Caco-2 (cell line): ENCODE results near the gene GSDME. TPM values are rescaled to one million over a fixed set of nuclear protein-coding genes. Genes with fewer than 3 reads are reported as not detected.

ENCODE experiments used
- BruUV-seq: library from RNA; stranded (reverse); fragments of 400-500 nt; replicated peaks from 2 replicates; lab custom pipeline; 2021; lab: Mats Ljungman, UMichigan
- CTCF ChIA-PET: fragments of 300-600 bp; sonication (Branson Sonifier 250); formaldehyde crosslinking; loops from one replicate; lab custom pipeline; 2022; ENCODE audit warnings: antibody characterized with exemption; lab: Charles Lee
- POLR2A ChIA-PET: fragments of 300-600 bp; sonication (Branson Sonifier 250); formaldehyde crosslinking; loops from one replicate; lab custom pipeline; 2022; ENCODE audit warnings: antibody characterized with exemption; lab: Charles Lee
- DNase-seq, 2 experiments: peaks; one replicate each; pipeline versions ENCODE4 v3.0.0 to v3.0.0-alpha.2; 2020 to 2022
- H3K27me3 ChIP-seq: replicated peaks from 2 replicates; pipeline ENCODE4 v1.6.0; 2011; ENCODE audit warnings: low read length; ENCODE audit not compliant: control insufficient read depth, insufficient read depth
- H3K36me3 ChIP-seq: 2 replicates; pipeline ENCODE4 v1.5.1; 2011; ENCODE audit warnings: low read length; ENCODE audit not compliant: control insufficient read depth, insufficient read depth
- H3K4me1 ChIP-seq: fragments of 250-450 bp; sonication (Bioruptor Pico); 2 replicates; pipeline ENCODE4 v1.5.1; 2020; ENCODE audit warnings: mild to moderate bottlenecking
- H3K4me3 ChIP-seq: 2 replicates; pipeline ENCODE4 v1.5.1; 2011; ENCODE audit warnings: low read depth, mild to moderate bottlenecking, control low read depth, low read length
- H3K9me3 ChIP-seq: fragments of 250-450 bp; sonication (Bioruptor Pico); 2 replicates; pipeline ENCODE4 v1.5.1; 2020; ENCODE audit warnings: mild to moderate bottlenecking, moderate library complexity
- H3K27ac Mint-ChIP-seq: one replicate; pipeline ENCODE4 v1.8.0; 2022; ENCODE audit warnings: mixed read lengths; ENCODE audit not compliant: unreplicated experiment
- H3K27me3 Mint-ChIP-seq: one replicate; pipeline ENCODE4 v1.8.0; 2022; ENCODE audit warnings: mixed read lengths; ENCODE audit not compliant: insufficient read depth, unreplicated experiment
- H3K36me3 Mint-ChIP-seq: one replicate; pipeline ENCODE4 v1.8.0; 2022; ENCODE audit warnings: mild to moderate bottlenecking, mixed read lengths; ENCODE audit not compliant: insufficient read depth, unreplicated experiment
- H3K4me1 Mint-ChIP-seq: one replicate; pipeline ENCODE4 v1.8.0; 2022; ENCODE audit warnings: low read depth, mixed read lengths; ENCODE audit not compliant: unreplicated experiment
- H3K4me3 Mint-ChIP-seq: one replicate; pipeline ENCODE4 v1.8.0; 2022; ENCODE audit warnings: mild to moderate bottlenecking, moderate library complexity, mixed read lengths; ENCODE audit not compliant: unreplicated experiment
- H3K9me3 Mint-ChIP-seq: one replicate; pipeline ENCODE4 v1.8.0; 2022; ENCODE audit warnings: mixed read lengths; ENCODE audit not compliant: unreplicated experiment
- intact Hi-C: fragments of 100-400 bp; cut with micrococcal nuclease; formaldehyde crosslinking; loops from one replicate; pipeline ENCODE4 v1.10.0; 2022; ENCODE audit not compliant: unreplicated experiment
- total RNA-seq: library from RNA; stranded (reverse); gene quantifications from 2 replicates; pipeline ENCODE4 v1.2.3, GENCODE V29; 2022
- TF ChIP-seq, protein P1 (sequence below), 2 experiments: fragments of 200-600 bp in 1 of 2; IDR thresholded peaks; 1 replicate in 1 of 2; 2 replicates in 1 of 2; pipeline versions ENCODE4 v1.5.1 to v1.8.0; 2011 to 2022; ENCODE audit warnings: antibody characterized with exemption in 1 of 2, control low read depth in 1 of 2, inconsistent platforms in 1 of 2, low read depth in 1 of 2, low read length in 1 of 2, mild to moderate bottlenecking in 1 of 2, moderate library complexity in 1 of 2; ENCODE audit not compliant: insufficient read depth in 1 of 2, severe bottlenecking in 1 of 2, unreplicated experiment in 1 of 2

Gene GSDME
- total RNA-seq, 1 experiment from 2014 or later: 35.2 TPM

- Histone ChIP-seq H3K27me3 (no peaks in the 10 kb centered on the region), H3K4me1 (peaks cover 10% of the 10 kb centered on the region), H3K9me3 (no peaks in the 10 kb centered on the region), H3K36me3 (no peaks in the 10 kb centered on the region), H3K4me3 (no peak overlapping the region)
- DNase-seq: peak in 1 of 2 experiments; percentile 65
- ChIA-PET POLR2A (no interaction called here), CTCF (no interaction called here)
- Mint-ChIP-seq H3K27ac (no peak overlapping the region), H3K9me3 (no peaks in the 10 kb centered on the region), H3K36me3 (peaks cover 6% of the 10 kb centered on the region), H3K4me1 (peaks cover 5% of the 10 kb centered on the region), H3K4me3 (no peak overlapping the region), H3K27me3 (no peaks in the 10 kb centered on the region)
- intact Hi-C loops: loop anchor here (1.0 to 10.0 kb wide), 7 partner anchors 73 to 803 kb away; no protein-coding TSS in a partner anchor
- TF ChIP-seq, protein P1, sequence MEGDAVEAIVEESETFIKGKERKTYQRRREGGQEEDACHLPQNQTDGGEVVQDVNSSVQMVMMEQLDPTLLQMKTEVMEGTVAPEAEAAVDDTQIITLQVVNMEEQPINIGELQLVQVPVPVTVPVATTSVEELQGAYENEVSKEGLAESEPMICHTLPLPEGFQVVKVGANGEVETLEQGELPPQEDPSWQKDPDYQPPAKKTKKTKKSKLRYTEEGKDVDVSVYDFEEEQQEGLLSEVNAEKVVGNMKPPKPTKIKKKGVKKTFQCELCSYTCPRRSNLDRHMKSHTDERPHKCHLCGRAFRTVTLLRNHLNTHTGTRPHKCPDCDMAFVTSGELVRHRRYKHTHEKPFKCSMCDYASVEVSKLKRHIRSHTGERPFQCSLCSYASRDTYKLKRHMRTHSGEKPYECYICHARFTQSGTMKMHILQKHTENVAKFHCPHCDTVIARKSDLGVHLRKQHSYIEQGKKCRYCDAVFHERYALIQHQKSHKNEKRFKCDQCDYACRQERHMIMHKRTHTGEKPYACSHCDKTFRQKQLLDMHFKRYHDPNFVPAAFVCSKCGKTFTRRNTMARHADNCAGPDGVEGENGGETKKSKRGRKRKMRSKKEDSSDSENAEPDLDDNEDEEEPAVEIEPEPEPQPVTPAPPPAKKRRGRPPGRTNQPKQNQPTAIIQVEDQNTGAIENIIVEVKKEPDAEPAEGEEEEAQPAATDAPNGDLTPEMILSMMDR (IDR thresholded peaks at IDR 0.05; ENCODE audit: insufficient read depth in 1 of 2, low read depth in 1 of 2, low read length in 1 of 2, severe bottlenecking in 1 of 2, unreplicated experiment in 1 of 2): peak; percentile 67 to 88
- BruUV-seq: no TSS peak
These were observed 91.5 kb downstream of the GSDME start for GRCh38 chr7:24665564-24666294.

DNA sequence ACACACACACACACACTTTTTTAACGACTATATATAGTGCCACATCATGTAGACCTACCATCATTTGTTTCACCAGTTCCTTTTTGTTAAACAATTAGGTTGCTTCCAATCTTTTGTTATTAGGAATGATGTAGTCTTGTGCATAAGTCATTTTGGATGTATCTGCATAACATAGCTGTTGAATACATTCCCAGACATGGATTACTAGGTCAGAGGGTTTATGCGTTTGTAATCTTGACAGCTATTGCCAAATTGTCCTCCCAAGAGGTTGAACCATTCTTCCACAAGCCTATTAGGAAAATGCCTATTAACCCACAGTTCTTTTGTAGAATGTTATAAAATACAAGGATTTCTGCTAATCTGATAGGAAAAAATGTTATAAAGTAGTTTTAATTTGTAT is 96.7 kb downstream of the GSDME start:
- Histone ChIP-seq H3K4me3 (no peak overlapping the region), H3K27me3 (no peaks in the 10 kb centered on the region), H3K9me3 (no peaks in the 10 kb centered on the region), H3K4me1 (no peaks in the 10 kb centered on the region), H3K36me3 (no peaks in the 10 kb centered on the region)
- H3K4me1 Mint-ChIP-seq: no peaks in the 10 kb centered on the region
- POLR2A ChIA-PET: no interaction called here
- CTCF ChIA-PET: no interaction called here
- H3K9me3 Mint-ChIP-seq: no peaks in the 10 kb centered on the region
- H3K36me3 Mint-ChIP-seq: peaks cover 11% of the 10 kb centered on the region
- DNase-seq: no peak
- H3K4me3 Mint-ChIP-seq: no peak overlapping the region
- no TSS peak for BruUV-seq
- TF ChIP-seq, protein P1 (IDR thresholded peaks at IDR 0.05; ENCODE audit: insufficient read depth in 1 of 2, low read depth in 1 of 2, low read length in 1 of 2, severe bottlenecking in 1 of 2, unreplicated experiment in 1 of 2): no peak
- no peak overlapping the region for H3K27ac Mint-ChIP-seq
- intact Hi-C loops: loop anchor here (10.0 kb wide), 1 partner anchor 726 kb away; no protein-coding TSS in a partner anchor
- no peaks in the 10 kb centered on the region for H3K27me3 Mint-ChIP-seq

GRCh38 chr7:24659505-24659904 is 97.8 kb downstream of the GSDME start:
- intact Hi-C loops: no loop called here
- no peaks in the 10 kb centered on the region for H3K27me3 ChIP-seq
- TF ChIP-seq, protein P1 (IDR thresholded peaks at IDR 0.05; ENCODE audit: insufficient read depth in 1 of 2, low read depth in 1 of 2, low read length in 1 of 2, severe bottlenecking in 1 of 2, unreplicated experiment in 1 of 2): no peak
- POLR2A ChIA-PET: no interaction called here
- CTCF ChIA-PET: no interaction called here
- DNase-seq: no peak
- H3K4me3 ChIP-seq: no peak overlapping the region
- Mint-ChIP-seq H3K27me3 (no peaks in the 10 kb centered on the region), H3K4me1 (no peaks in the 10 kb centered on the region), H3K4me3 (no peak overlapping the region), H3K36me3 (peaks cover 6% of the 10 kb centered on the region), H3K9me3 (no peaks in the 10 kb centered on the region), H3K27ac (no peak overlapping the region)
- BruUV-seq: no TSS peak
- no peaks in the 10 kb centered on the region for H3K4me1 ChIP-seq
- no peaks in the 10 kb centered on the region for H3K36me3 ChIP-seq
- no peaks in the 10 kb centered on the region for H3K9me3 ChIP-seq
